Stimulated activated CD8-positive, alpha-beta memory T cell treated with anti-CD3 and anti-CD28 coated beads, Interleukin-15, amount 100 ng/mL, for 24 hours (primary cell): ENCODE results near the gene PDE4A.
"Not testable (repeated sequence)": the region's sequence is repeated elsewhere in the genome, so short reads cannot be mapped to it uniquely, and the experiment has no call there.

Experiments used
- DNase-seq: peaks from one replicate; pipeline ENCODE4 v3.0.0-alpha.2; 2020; ENCODE audit warnings: low read depth

PDE4A gene

GRCh38 chr19:10462042-10462441, 41.7 kb downstream of the PDE4A start:
- not testable (repeated sequence) for DNase-seq

- no peak for DNase-seq
Measured at GRCh38 chr19:10462557-10462956, 42.2 kb downstream of the PDE4A start.

- DNase-seq: no peak
Measured at GRCh38 chr19:10464456-10464855, 44.1 kb downstream of the PDE4A start.

- DNase-seq: no peak
Measured at GRCh38 chr19:10467104-10467706, 46.9 kb downstream of the PDE4A start.

GRCh38 chr19:10468133-10468532, 47.8 kb downstream of the PDE4A start:
- no peak for DNase-seq

GRCh38 chr19:10471909-10472308, 51.6 kb downstream of the PDE4A start:
- DNase-seq: no peak

- DNase-seq: no peak
Measured at GRCh38 chr19:10473192-10473591, 52.9 kb downstream of the PDE4A start.

GRCh38 chr19:10474962-10475451, 54.7 kb downstream of the PDE4A start:
- DNase-seq: no peak

GRCh38 chr19:10478476-10478875, 58.1 kb downstream of the PDE4A start:
- no peak for DNase-seq

GRCh38 chr19:10478903-10479384, 58.6 kb downstream of the PDE4A start:
- DNase-seq: peak; percentile 54

- DNase-seq: no peak
Measured at GRCh38 chr19:10486551-10486950, 66.2 kb downstream of the PDE4A start.

- DNase-seq: no peak
Measured at GRCh38 chr19:10491472-10492047, 71.2 kb downstream of the PDE4A start.

- no peak for DNase-seq
Measured at GRCh38 chr19:10497371-10497770, 77.0 kb downstream of the PDE4A start.

- DNase-seq: no peak
Measured at GRCh38 chr19:10499550-10500246, 79.4 kb downstream of the PDE4A start.

GRCh38 chr19:10500247-10500592, 79.9 kb downstream of the PDE4A start:
- DNase-seq: no peak

- no peak for DNase-seq
Measured at GRCh38 chr19:10501971-10502523, 81.7 kb downstream of the PDE4A start.

GRCh38 chr19:10502524-10503001, 82.2 kb downstream of the PDE4A start:
- DNase-seq: peak; percentile 71

GRCh38 chr19:10503002-10503789, 82.9 kb downstream of the PDE4A start, which contains the start of gene KEAP1:
KEAP1 (minus strand) TSS chr19:10503356; CDS start chr19:10500033, 3,323 bp downstream.
- DNase-seq: no peak

GRCh38 chr19:10505583-10506229, 85.4 kb downstream of the PDE4A start:
- peak; percentile 60 for DNase-seq

GRCh38 chr19:10508036-10508435, 87.7 kb downstream of the PDE4A start:
- no peak for DNase-seq

GRCh38 chr19:10508707-10509106, 88.4 kb downstream of the PDE4A start:
- no peak for DNase-seq
